ENCODE data around the gene GALNT2. TPM values are rescaled to one million over a fixed set of nuclear protein-coding genes. Genes with fewer than 3 reads are reported as not detected.

GALNT2 gene
- total and polyA plus RNA-seq, 2 of the 4 experiments (the other 2 are of a cell fraction), result 50.4 to 189 TPM

DNA sequence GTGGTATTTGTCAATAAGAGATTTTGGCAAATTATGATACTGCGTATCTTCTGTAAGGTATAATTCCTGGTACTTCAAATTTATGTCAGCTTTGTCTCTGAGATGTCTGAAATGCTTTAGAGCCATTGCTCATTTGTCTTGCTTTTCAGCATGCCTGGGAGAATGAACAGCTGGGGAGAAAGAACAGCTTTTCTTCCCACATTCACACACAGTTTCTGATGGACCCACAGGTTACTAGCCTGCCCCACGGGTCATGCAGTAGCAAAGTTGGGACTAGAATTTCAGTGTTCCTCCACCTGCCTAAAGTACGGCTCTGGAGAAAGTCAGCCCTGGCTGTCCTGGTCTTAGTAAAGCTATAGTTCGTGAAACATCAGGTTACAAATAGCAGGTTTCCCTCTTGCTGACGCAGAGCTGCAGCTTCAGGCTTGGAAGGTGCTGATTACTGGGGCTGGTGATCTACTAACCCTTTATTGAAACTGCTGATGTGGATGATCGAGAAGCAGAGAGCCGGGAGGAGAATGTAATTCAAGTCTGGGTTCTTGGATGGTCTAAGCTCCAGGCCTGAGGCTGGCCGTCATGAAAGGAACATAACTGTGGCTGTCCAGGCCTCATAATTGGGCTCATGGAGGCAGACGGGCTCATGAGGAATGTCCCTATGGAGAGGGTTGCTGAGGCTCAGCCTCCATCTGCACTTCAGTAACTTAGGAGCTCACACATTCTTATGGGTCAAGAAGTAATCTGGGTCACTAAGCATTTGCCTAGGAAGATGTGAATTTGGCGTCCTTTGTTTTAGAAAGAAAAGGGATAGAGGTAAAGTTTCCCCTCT is 12.4 kb downstream of the GALNT2 start:
- POLR2A ChIA-PET (ENCODE audit: unreplicated experiment), result interaction anchor here (0.7 to 0.8 kb wide), 2 partner anchors 10 to 45 kb away, joined by 3 read pairs; no protein-coding TSS in a partner anchor
- Histone ChIP-seq H3K18ac (ENCODE audit: low read depth, low read length) (no peak overlapping the region), H3K23ac (ENCODE audit: low read depth, low read length) (peak overlapping the region; percentile 2; the same call in 1 of the 2 replicates), H3K27me3 (ENCODE audit: control insufficient read depth, insufficient read depth, low read length) (no peaks in the 10 kb centered on the region), H3K4me3 (ENCODE audit: insufficient read depth, low read depth, low read length) (no peak overlapping the region), H2AK9ac (replicated peaks; ENCODE audit: low read depth, low read length, poor library complexity) (no peak overlapping the region), H3K4me2 (ENCODE audit: low read depth, low read length) (no peak overlapping the region), H3K4ac (ENCODE audit: low read depth, low read length) (peak overlapping the region; percentile 46), H4K20me1 (ENCODE audit: insufficient read depth, low read length) (peaks cover 38% of the 10 kb centered on the region), H3K9me1 (ENCODE audit: insufficient read depth, low read length) (peaks cover 40% of the 10 kb centered on the region), H2BK20ac (ENCODE audit: low read depth, low read length) (peak overlapping the region; percentile 53; the same call in 1 of the 2 replicates), H3K14ac (replicated peaks; ENCODE audit: low read depth, low read length) (no peak overlapping the region), H3K9ac (ENCODE audit: low read depth, low read length) (no peak overlapping the region), H2BK120ac (ENCODE audit: low read depth, low read length) (peak overlapping the region; percentile 10; the same call in 1 of the 2 replicates), H2AFZ (replicated peaks; ENCODE audit: low read length, poor library complexity) (no peak overlapping the region), H3K56ac (ENCODE audit: extremely low read depth, insufficient read depth, low read length) (no peak overlapping the region), H2BK5ac (ENCODE audit: low read depth, low read length, poor library complexity, severe bottlenecking) (peak overlapping the region; percentile 2), H3K4me1 (ENCODE audit: control insufficient read depth, insufficient read depth, low read length) (peaks cover 24% of the 10 kb centered on the region), H4K91ac (ENCODE audit: insufficient read depth, low read depth, low read length) (0 out of 2 replicates have a peak overlapping the region, but pooled peaks have one; percentile 15), H4K8ac (ENCODE audit: low read depth in 2 of 2, low read length in 2 of 2) (no peak overlapping the region; a peak in 1 of 4 replicates), H3K9me3 (ENCODE audit: control insufficient read depth, insufficient read depth, low read length) (no peaks in the 10 kb centered on the region), H2AK5ac (ENCODE audit: low read depth, low read length) (peak overlapping the region; percentile 58; the same call in 1 of the 2 replicates), H3K27ac (ENCODE audit: insufficient read depth, low read length) (no peak overlapping the region), H3K36me3 (ENCODE audit: control insufficient read depth, insufficient read depth, low read length) (peaks cover 6% of the 10 kb centered on the region; the same call in 1 of the 2 replicates), H4K5ac (ENCODE audit: low read depth, low read length) (no peak overlapping the region; the same call in 1 of the 2 replicates), H2BK15ac (ENCODE audit: low read depth, low read length) (no peak overlapping the region), H3K79me1 (ENCODE audit: low read depth in 1 of 2, low read length in 2 of 2) (peaks cover 37 to 93% of the 10 kb centered on the region in 2 experiments)
- TF ChIP-seq MXI1 (IDR thresholded peaks at IDR 0.05; ENCODE audit: borderline replicate concordance, low read depth, low read length), result no peak
- no peak for TF ChIP-seq CHD1 (IDR thresholded peaks at IDR 0.05; ENCODE audit: low read depth, low read length)
- no peak for TF ChIP-seq MAFK (IDR thresholded peaks at IDR 0.05; ENCODE audit: low read depth, low read length)
- no peak for TF ChIP-seq POLR2A (IDR thresholded peaks at IDR 0.05; ENCODE audit: low read depth, low read length)
- TF ChIP-seq NFE2L2 (IDR thresholded peaks at IDR 0.05; ENCODE audit: low read depth, low read length), result no peak
- BruUV-seq (replicated peaks), result no TSS peak
- CTCF ChIA-PET, result no interaction called here
- ATAC-seq (ENCODE audit: low read depth), result no peak
- no peak for DNase-seq
- dilution Hi-C loops (cut with HindIII; ENCODE audit: low sequenced_read_pairs, unreplicated experiment) (no loop called here), in situ Hi-C loops (cut with MboI; ENCODE audit: low sequenced_read_pairs) (loop anchor here (25.0 kb wide), 1 partner anchor 783 kb away; the partner anchor contains the start of gene C1orf198), intact Hi-C loops (cut with micrococcal nuclease) (loop anchor here (5.0 kb wide), 1 partner anchor 452 kb away; the partner anchor contains the start of genes TAF5L and URB2)
- WGBS, 2 experiments (ENCODE audit: extremely low coverage in 2 of 2, insufficient read length in 1 of 2), result 97% methylated on average over 6 of the region's 10 CpGs; no CpG with 5 or more reads in 1 of the 2 experiments

Measured in IMR-90 (cell line).